Liver (tissue), 3 donors: ENCODE measurements around the gene DARS1.

Experiments used
- NR2F2 ChIP-seq: IDR thresholded peaks from 2 replicates; pipeline ENCODE4 v1.6.1; 2016; ENCODE audit warnings: antibody characterized with exemption
- RAD21 ChIP-seq, 2 donors: IDR thresholded peaks; 2 replicates each; pipeline ENCODE4 v1.6.1; 2016; ENCODE audit warnings: antibody characterized with exemption in 2 of 2, mild to moderate bottlenecking in 2 of 2
- YY1 ChIP-seq: IDR thresholded peaks from 2 replicates; pipeline ENCODE4 v1.6.1; 2016; ENCODE audit warnings: antibody characterized with exemption, mild to moderate bottlenecking
- TF ChIP-seq, protein P1 (sequence below): fragments of 150-350 bp; IDR thresholded peaks from 2 replicates; pipeline ENCODE4 v1.5.1; 2017; ENCODE audit warnings: improper control_type of control experiment, low read depth, low read length; ENCODE audit not compliant: missing input control
- TF ChIP-seq, protein P2 (sequence below): IDR thresholded peaks from 2 replicates; pipeline ENCODE4 v1.6.1; 2016; ENCODE audit warnings: antibody characterized with exemption, mild to moderate bottlenecking
- TF ChIP-seq, protein P3 (sequence below): IDR thresholded peaks from 2 replicates; pipeline ENCODE4 v1.6.1; 2016; ENCODE audit warnings: antibody characterized with exemption
- TF ChIP-seq, protein P4 (sequence below): IDR thresholded peaks from 2 replicates; pipeline ENCODE4 v1.6.1; 2016; ENCODE audit warnings: antibody characterized with exemption
- donor health status: healthy.
- donor health status: healthy.

DNA sequence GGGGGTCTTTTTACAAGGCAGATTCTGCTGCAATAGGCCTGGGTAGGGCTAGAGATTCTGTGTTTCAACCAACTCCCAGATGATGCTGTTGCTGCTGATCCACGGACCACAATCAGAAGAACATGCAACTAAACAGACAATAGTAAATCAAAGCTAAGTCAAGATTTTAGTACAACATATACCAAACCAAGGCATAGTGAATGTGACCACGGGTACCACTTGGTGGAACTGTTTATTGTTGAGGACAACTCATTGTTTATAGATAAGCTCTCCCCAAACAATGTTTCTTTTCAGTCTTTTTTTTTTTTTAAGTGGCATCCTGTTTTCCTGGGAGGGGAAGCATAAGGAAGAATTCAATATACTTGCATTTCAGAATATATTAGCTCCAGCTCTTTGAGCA, 36.0 kb upstream of the DARS1 start:
- TF ChIP-seq, protein P1, sequence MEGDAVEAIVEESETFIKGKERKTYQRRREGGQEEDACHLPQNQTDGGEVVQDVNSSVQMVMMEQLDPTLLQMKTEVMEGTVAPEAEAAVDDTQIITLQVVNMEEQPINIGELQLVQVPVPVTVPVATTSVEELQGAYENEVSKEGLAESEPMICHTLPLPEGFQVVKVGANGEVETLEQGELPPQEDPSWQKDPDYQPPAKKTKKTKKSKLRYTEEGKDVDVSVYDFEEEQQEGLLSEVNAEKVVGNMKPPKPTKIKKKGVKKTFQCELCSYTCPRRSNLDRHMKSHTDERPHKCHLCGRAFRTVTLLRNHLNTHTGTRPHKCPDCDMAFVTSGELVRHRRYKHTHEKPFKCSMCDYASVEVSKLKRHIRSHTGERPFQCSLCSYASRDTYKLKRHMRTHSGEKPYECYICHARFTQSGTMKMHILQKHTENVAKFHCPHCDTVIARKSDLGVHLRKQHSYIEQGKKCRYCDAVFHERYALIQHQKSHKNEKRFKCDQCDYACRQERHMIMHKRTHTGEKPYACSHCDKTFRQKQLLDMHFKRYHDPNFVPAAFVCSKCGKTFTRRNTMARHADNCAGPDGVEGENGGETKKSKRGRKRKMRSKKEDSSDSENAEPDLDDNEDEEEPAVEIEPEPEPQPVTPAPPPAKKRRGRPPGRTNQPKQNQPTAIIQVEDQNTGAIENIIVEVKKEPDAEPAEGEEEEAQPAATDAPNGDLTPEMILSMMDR, result no peak
- TF ChIP-seq YY1 (no peak), RAD21 (IDR thresholded peaks at IDR 0.05) (no peak), NR2F2 (no peak)
- TF ChIP-seq, protein P2, sequence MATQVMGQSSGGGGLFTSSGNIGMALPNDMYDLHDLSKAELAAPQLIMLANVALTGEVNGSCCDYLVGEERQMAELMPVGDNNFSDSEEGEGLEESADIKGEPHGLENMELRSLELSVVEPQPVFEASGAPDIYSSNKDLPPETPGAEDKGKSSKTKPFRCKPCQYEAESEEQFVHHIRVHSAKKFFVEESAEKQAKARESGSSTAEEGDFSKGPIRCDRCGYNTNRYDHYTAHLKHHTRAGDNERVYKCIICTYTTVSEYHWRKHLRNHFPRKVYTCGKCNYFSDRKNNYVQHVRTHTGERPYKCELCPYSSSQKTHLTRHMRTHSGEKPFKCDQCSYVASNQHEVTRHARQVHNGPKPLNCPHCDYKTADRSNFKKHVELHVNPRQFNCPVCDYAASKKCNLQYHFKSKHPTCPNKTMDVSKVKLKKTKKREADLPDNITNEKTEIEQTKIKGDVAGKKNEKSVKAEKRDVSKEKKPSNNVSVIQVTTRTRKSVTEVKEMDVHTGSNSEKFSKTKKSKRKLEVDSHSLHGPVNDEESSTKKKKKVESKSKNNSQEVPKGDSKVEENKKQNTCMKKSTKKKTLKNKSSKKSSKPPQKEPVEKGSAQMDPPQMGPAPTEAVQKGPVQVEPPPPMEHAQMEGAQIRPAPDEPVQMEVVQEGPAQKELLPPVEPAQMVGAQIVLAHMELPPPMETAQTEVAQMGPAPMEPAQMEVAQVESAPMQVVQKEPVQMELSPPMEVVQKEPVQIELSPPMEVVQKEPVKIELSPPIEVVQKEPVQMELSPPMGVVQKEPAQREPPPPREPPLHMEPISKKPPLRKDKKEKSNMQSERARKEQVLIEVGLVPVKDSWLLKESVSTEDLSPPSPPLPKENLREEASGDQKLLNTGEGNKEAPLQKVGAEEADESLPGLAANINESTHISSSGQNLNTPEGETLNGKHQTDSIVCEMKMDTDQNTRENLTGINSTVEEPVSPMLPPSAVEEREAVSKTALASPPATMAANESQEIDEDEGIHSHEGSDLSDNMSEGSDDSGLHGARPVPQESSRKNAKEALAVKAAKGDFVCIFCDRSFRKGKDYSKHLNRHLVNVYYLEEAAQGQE, result no peak
- TF ChIP-seq, protein P3, sequence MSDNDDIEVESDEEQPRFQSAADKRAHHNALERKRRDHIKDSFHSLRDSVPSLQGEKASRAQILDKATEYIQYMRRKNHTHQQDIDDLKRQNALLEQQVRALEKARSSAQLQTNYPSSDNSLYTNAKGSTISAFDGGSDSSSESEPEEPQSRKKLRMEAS, result no peak
- TF ChIP-seq, protein P4, sequence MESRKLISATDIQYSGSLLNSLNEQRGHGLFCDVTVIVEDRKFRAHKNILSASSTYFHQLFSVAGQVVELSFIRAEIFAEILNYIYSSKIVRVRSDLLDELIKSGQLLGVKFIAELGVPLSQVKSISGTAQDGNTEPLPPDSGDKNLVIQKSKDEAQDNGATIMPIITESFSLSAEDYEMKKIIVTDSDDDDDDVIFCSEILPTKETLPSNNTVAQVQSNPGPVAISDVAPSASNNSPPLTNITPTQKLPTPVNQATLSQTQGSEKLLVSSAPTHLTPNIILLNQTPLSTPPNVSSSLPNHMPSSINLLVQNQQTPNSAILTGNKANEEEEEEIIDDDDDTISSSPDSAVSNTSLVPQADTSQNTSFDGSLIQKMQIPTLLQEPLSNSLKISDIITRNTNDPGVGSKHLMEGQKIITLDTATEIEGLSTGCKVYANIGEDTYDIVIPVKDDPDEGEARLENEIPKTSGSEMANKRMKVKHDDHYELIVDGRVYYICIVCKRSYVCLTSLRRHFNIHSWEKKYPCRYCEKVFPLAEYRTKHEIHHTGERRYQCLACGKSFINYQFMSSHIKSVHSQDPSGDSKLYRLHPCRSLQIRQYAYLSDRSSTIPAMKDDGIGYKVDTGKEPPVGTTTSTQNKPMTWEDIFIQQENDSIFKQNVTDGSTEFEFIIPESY, result no peak
